Upper lobe of left lung (tissue), 6 donors: Measurements from ENCODE around the gene PPP6C. TPM values are rescaled to one million over a fixed set of nuclear protein-coding genes. Genes with fewer than 3 reads are reported as not detected.
A peak's percentile ranks its signal among the peaks of the same experiment; 100 is the strongest.
"Not testable (repeated sequence)": the region's sequence is repeated elsewhere in the genome, so short reads cannot be mapped to it uniquely, and the experiment has no call there.

Experiments
- ATAC-seq, 2 donors: fragments of 200-7000 bp; cut with Tn5 transposase; one replicate each; pipeline ENCODE4 v1.9.1; 2022; ENCODE audit warnings: mild to moderate bottlenecking in 2 of 2, moderate library complexity in 2 of 2; ENCODE audit not compliant: low FRiP score in 2 of 2
- DNase-seq, 2 donors: peaks; one replicate each; pipeline ENCODE4 v3.0.0-alpha.2; 2019 to 2020
- H3K27ac ChIP-seq, 4 donors: fragments of 200-600 bp; sonication (generic); one replicate each; pipeline ENCODE4 v1.5.1; 2016 to 2019
- H3K27me3 ChIP-seq, 4 donors: fragments of 200-600 bp; sonication (generic); one replicate each; pipeline ENCODE4 v1.5.1; 2017 to 2019
- H3K36me3 ChIP-seq, 4 donors: fragments of 200-600 bp; sonication (generic); one replicate each; pipeline ENCODE4 v1.5.1; 2016 to 2019
- H3K4me1 ChIP-seq, 4 donors: fragments of 200-600 bp; sonication (generic); one replicate each; pipeline ENCODE4 v1.5.1; 2018 to 2019
- H3K4me3 ChIP-seq, 4 donors: fragments of 200-600 bp; sonication (generic); one replicate each; pipeline ENCODE4 v1.5.1; 2017 to 2019; ENCODE audit warnings: mild to moderate bottlenecking in 2 of 4, moderate library complexity in 1 of 4
- H3K9me3 ChIP-seq, 4 donors: fragments of 200-600 bp; sonication (generic); one replicate each; pipeline ENCODE4 v1.5.1; 2018 to 2019
- CTCF ChIP-seq, 6 experiments: fragments of 450-650 bp in 4 of 6; fragments of 200-600 bp in 2 of 6; sonication (generic) in 2 of 6; IDR thresholded peaks; one replicate each; pipeline ENCODE4 v1.5.1; 2016 to 2019; ENCODE audit warnings: antibody characterized with exemption in 6 of 6
- EP300 ChIP-seq, 4 donors: sonication (generic); formaldehyde crosslinking; IDR thresholded peaks; one replicate each; pipeline ENCODE4 v1.5.1; 2017; ENCODE audit warnings: antibody characterized with exemption in 4 of 4, control low read depth in 2 of 4
- POLR2A ChIP-seq, 4 donors: fragments of 450-650 bp; IDR thresholded peaks; one replicate each; pipeline ENCODE4 v1.5.1; 2016 to 2017; ENCODE audit warnings: antibody characterized with exemption in 4 of 4, mild to moderate bottlenecking in 2 of 4
- POLR2AphosphoS5 ChIP-seq, 2 donors: sonication (generic); formaldehyde crosslinking; IDR thresholded peaks; one replicate each; pipeline ENCODE4 v1.5.1; 2017; ENCODE audit warnings: antibody characterized with exemption in 2 of 2
- WGBS, 2 donors: methylation state at CpG; one replicate each; pipeline ENCODE4 v1.1.5; 2017 to 2018; 5-methylcytosine and 5-hydroxymethylcytosine counted together
- total RNA-seq, 6 donors: library from RNA; depleted of rRNA in 4 of 6; stranded (reverse); fragments of >200 nt in 4 of 6; gene quantifications; one replicate each; pipeline versions ENCODE4 v1.1.0 to v1.2.1, GENCODE V29; 2016 to 2021
- donor health status: DM: no; HTN: no; CAD: no; lungs with moderate emphysema.
- donor health status: DM: no; HTN: yes; CAD: no; lungs with severe emphysema.

Gene PPP6C
- total RNA-seq, 6 donors from 2014 or later: 7.5 to 42.5 (median 36.7) TPM

GRCh38 chr9:125166762-125167161, 22.8 kb downstream of the PPP6C start:
- no peak for TF ChIP-seq POLR2AphosphoS5 (IDR thresholded peaks at IDR 0.05)
- no peak for TF ChIP-seq EP300 (IDR thresholded peaks at IDR 0.05)
- no peak for TF ChIP-seq CTCF (IDR thresholded peaks at IDR 0.05)
- no peak for TF ChIP-seq POLR2A (IDR thresholded peaks at IDR 0.05)
- Histone ChIP-seq H3K4me1 (peaks cover 0 to 4% (median 3%) of the 10 kb centered on the region in 4 donors), H3K4me3 (no peak overlapping the region), H3K36me3 (peaks cover 0 to 27% (median 13%) of the 10 kb centered on the region in 4 donors), H3K27me3 (no peaks in the 10 kb centered on the region), H3K9me3 (no peaks in the 10 kb centered on the region), H3K27ac (no peak overlapping the region)
- WGBS, 2 donors: 47 to 94% methylated on average over 2 of the region's 2 CpGs
- ATAC-seq (no peak), DNase-seq (no peak)

GRCh38 chr9:125162891-125163290, 26.7 kb downstream of the PPP6C start:
- DNase-seq, ATAC-seq, H3K4me3 ChIP-seq, H3K27ac ChIP-seq, H3K9me3 ChIP-seq, H3K27me3 ChIP-seq, H3K36me3 ChIP-seq: not testable (repeated sequence)
- peaks cover 9 to 20% (median 14%) of the 10 kb centered on the region in 4 donors for H3K4me1 ChIP-seq
- 91 to 97% methylated on average over 6 of the region's 6 CpGs for WGBS, 2 donors

- peak overlapping the region; percentile 24 to 69 (median 35) for H3K27ac ChIP-seq
Observed at GRCh38 chr9:125161284-125161918, 28.2 kb downstream of the PPP6C start.

GRCh38 chr9:125160750-125161149, 28.9 kb downstream of the PPP6C start:
- H3K4me1 ChIP-seq: peaks cover 9 to 20% (median 14%) of the 10 kb centered on the region in 4 donors
- H3K9me3 ChIP-seq: no peaks in the 10 kb centered on the region
- no peak overlapping the region for H3K4me3 ChIP-seq
- no peak for TF ChIP-seq POLR2A (IDR thresholded peaks at IDR 0.05)
- H3K36me3 ChIP-seq: peaks cover 0 to 23% (median 4%) of the 10 kb centered on the region in 4 donors
- DNase-seq (no peak), ATAC-seq (no peak)
- H3K27me3 ChIP-seq: no peaks in the 10 kb centered on the region
- H3K27ac ChIP-seq: peak overlapping the region; percentile 18 to 69 (median 35)

More at GRCh38 chr9:125161284-125161918, 28.2 kb downstream of the PPP6C start:
- H3K4me3 ChIP-seq: no peak overlapping the region
- WGBS, 2 donors: 59 to 63% methylated on average over 3 of the region's 3 CpGs
- no peaks in the 10 kb centered on the region for H3K27me3 ChIP-seq
- DNase-seq (peak in 1 of 2 donors; percentile 40), ATAC-seq (peak; percentile 49 to 70)
- H3K4me1 ChIP-seq: peaks cover 9 to 20% (median 14%) of the 10 kb centered on the region in 4 donors
- no peaks in the 10 kb centered on the region for H3K9me3 ChIP-seq
- TF ChIP-seq POLR2AphosphoS5 (IDR thresholded peaks at IDR 0.05) (no peak), CTCF (IDR thresholded peaks at IDR 0.05) (no peak)
- H3K36me3 ChIP-seq: peaks cover 0 to 23% (median 4%) of the 10 kb centered on the region in 4 donors

- H3K36me3 ChIP-seq: peaks cover 14 to 49% (median 27%) of the 10 kb centered on the region in 4 donors
- DNase-seq: no peak
- WGBS, 2 donors: 96 to 97% methylated on average over 2 of the region's 2 CpGs
Observed at GRCh38 chr9:125156551-125156950, 33.1 kb downstream of the PPP6C start.

More at GRCh38 chr9:125156551-125156950, 33.1 kb downstream of the PPP6C start:
- Histone ChIP-seq H3K27me3 (no peaks in the 10 kb centered on the region), H3K27ac (no peak overlapping the region), H3K4me3 (no peak overlapping the region), H3K9me3 (no peaks in the 10 kb centered on the region), H3K4me1 (peaks cover 3 to 15% (median 12%) of the 10 kb centered on the region in 4 donors)
- no peak for ATAC-seq
- TF ChIP-seq POLR2A (IDR thresholded peaks at IDR 0.05) (no peak), CTCF (IDR thresholded peaks at IDR 0.05) (no peak), POLR2AphosphoS5 (IDR thresholded peaks at IDR 0.05) (no peak), EP300 (IDR thresholded peaks at IDR 0.05) (no peak)
